ENCODE measurements around the gene MFSD11.

DNA sequence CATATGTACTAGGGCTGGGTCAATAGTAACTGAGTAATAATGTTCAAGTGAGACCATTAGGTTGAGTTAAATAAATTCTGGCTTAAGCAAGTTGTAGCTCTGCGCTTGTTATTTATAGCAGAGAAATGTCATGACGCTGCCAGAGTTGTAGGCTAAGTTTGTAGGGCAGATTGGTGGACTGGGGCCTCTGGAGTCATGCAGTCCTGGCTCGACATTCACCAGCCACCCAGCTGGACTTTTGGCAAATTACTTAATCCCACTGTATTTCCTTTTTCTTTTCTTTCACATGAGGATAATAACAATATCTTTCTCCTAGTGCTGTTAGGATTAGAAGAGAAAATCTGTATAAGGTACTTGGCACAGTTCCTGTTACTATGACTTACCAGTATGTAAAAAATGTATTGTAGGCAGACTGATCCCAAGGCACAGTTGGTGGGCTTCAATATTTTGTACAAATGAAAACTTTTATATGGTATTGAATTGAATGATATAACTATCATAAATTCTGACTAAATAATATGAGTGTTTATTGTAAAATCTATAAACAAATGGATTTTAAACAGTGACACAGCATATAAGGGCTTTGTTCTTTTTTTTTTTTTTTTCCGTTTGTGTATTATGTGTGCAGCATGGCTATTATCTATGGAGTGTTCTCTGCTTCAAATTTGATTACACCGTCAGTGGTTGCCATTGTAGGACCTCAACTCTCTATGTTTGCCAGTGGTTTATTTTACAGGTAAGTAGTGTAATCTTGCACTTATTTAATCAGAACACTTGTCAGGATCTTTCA lies 2.6 kb downstream of the MFSD11 start:
- TF ChIP-seq, protein P1, sequence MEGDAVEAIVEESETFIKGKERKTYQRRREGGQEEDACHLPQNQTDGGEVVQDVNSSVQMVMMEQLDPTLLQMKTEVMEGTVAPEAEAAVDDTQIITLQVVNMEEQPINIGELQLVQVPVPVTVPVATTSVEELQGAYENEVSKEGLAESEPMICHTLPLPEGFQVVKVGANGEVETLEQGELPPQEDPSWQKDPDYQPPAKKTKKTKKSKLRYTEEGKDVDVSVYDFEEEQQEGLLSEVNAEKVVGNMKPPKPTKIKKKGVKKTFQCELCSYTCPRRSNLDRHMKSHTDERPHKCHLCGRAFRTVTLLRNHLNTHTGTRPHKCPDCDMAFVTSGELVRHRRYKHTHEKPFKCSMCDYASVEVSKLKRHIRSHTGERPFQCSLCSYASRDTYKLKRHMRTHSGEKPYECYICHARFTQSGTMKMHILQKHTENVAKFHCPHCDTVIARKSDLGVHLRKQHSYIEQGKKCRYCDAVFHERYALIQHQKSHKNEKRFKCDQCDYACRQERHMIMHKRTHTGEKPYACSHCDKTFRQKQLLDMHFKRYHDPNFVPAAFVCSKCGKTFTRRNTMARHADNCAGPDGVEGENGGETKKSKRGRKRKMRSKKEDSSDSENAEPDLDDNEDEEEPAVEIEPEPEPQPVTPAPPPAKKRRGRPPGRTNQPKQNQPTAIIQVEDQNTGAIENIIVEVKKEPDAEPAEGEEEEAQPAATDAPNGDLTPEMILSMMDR (IDR thresholded peaks at IDR 0.05), result no peak
- TF ChIP-seq POLR2A (IDR thresholded peaks at IDR 0.05), result no peak

All from thyroid gland (tissue), 4 donors.